Measurements from ENCODE around the gene SMIM45.
"Not testable (repeated sequence)": the region's sequence is repeated elsewhere in the genome, so short reads cannot be mapped to it uniquely, and the experiment has no call there.

SMIM45 gene

GRCh38 chr22:41935015-41935351, 17.0 kb upstream of the SMIM45 start:
- DNase-seq: no peak

DNA sequence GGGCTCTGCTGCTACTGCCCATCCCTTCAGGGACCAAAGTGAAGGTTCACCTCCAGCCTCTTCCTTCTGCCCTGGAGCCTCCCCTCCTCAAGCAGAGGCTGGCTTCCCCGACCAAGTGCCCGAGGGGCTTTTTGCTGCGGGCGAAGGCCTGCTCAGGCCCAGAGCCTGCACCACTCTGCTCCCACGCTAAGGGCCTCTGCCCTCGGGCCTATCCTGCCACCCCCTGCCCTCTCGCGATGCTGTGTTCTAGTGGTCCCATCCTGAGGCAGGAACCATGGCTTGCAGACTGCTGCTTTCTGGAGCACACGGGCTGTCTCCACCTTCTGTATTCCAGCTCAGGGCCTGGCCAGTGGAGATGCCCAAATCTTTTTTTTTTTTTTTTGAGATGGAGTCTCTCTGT, 16.4 kb upstream of the SMIM45 start:
- DNase-seq: no peak

- DNase-seq: no peak
These were observed 15.1 kb upstream of the SMIM45 start for GRCh38 chr22:41936894-41937169.

- DNase-seq: no peak
These were observed 11.7 kb upstream of the SMIM45 start for GRCh38 chr22:41939981-41940831.

GRCh38 chr22:41940832-41941765, 10.9 kb upstream of the SMIM45 start:
- peak; percentile 37 to 74 for DNase-seq

- DNase-seq: no peak
These were observed 8.2 kb upstream of the SMIM45 start for GRCh38 chr22:41943661-41944209.

- DNase-seq: peak; percentile 80 to 82
These were observed 5.1 kb upstream of the SMIM45 start, which contains the start of gene CENPM for GRCh38 chr22:41946629-41947423. TSS of gene CENPM (minus strand) at chr22:41947152. CDS start at chr22:41947076, 76 bp downstream.

DNA sequence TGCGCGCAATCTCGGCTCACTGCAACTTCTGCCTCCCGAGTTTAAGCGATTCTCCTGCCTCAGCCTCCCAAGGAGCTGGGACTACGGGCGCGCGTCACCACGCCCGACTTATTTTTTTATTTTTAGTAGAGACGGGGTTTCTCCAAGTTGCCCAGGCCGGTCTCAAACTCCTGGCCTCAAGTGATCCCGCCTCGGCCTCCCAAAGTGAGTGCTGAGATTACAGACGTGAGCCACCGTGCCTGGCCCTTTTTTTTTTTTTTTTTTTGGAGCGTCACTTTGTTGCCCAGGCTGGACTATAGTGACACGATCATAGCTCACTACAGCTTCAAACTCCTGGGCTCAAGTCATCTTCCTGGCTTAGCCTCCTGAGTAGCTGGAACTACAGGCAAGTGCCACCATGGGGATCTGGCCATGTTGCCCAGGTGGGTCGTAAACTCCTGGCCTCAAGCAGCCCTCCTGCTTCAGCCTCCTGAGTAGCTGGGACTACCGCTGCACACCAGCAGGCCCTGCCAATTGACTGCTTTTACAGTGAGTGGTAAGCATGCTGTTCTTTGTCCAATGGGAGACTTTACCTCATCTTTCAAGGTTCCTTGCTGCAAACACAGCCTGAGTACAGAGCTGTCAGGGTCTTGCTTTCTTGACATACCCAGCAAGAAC, 4.4 kb upstream of the SMIM45 start:
- no peak for DNase-seq

- no peak for DNase-seq
These were observed 3.8 kb upstream of the SMIM45 start for GRCh38 chr22:41948142-41948541.

- not testable (repeated sequence) for DNase-seq
These were observed 3.0 kb upstream of the SMIM45 start for GRCh38 chr22:41948928-41949296.

DNA sequence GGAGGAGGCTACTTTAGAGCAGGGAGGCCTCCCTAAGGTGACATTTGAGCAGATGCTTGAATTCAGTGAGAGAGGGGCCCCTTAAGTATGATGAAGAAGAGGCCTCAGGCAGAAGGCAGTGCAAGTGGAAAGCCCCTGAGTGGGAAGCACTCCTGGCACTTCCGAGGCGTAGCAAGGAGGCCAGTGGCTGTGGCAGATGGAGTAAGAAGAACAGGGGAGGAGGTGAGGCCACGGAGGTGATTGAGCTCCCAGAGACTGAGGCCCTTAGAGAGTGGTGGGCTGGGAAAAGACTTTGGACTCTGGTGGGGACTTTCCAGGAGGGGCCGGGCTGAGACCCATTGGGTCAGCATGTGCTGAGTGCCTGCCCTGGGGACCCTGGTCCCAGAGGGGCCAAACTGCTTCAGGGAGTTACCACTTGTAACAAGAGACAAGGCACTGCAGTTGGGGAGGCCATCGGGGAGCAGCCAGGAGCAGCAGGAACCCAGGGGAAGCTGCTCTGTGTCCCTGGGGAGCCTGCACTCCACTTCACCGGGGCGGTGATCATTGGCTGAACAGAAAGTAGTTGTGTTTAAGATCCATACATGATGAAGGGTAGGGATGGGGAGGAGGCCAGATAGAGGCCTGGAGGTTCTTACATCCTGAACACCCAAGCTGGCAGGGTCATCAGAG, 2.5 kb upstream of the SMIM45 start:
- DNase-seq: no peak

DNA sequence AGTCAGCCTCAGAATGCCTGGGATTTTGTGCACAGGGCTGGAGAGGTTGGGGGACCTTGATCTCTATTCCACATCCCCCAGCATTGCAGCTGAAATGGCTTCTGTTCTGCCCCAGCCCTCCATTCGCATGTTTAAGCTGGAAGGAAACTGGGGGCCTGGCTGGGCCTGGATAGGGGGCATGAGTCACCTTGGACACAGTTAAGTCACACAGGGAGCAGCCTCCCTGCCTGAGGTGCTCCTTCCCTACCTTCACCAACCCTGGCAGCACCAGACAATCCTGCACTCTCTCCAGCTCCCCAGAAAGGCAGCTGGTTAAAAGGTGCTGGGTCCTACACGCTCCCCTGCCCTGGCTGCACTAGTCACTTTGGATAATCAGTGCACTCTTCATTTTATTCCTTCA, 763 bp downstream of the SMIM45 start:
- no peak for DNase-seq

GRCh38 chr22:41957941-41958556, 6.1 kb downstream of the SMIM45 start:
- no peak for DNase-seq

- no peak for DNase-seq
These were observed 11.6 kb downstream of the SMIM45 start for GRCh38 chr22:41963453-41964111.

GRCh38 chr22:41964112-41964491, 12.2 kb downstream of the SMIM45 start:
- no peak for DNase-seq

- DNase-seq: no peak
These were observed 14.3 kb downstream of the SMIM45 start for GRCh38 chr22:41966225-41966606.

GRCh38 chr22:41966607-41967240, 14.8 kb downstream of the SMIM45 start:
- peak; percentile 11 to 83 for DNase-seq

DNA sequence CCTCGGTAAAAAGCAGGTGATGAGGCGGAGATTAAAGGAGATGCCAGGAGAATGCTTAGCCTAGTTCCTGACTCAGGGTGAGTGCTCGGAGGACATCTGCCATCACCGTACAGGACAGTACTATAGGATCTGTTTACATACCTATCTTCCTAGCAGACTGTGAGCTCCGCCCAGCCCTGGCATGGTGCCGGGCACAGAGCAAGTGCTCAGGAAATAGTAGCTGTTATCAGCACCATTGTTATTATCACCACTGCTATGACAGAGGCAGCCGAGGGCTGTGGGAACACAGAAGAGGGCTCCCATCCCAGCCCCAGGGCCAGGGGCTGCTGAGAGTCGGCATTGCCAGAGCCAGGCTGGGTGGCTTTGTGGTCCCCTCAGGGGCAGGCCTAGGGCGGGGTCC, 16.7 kb downstream of the SMIM45 start:
- no peak for DNase-seq

- no peak for DNase-seq
These were observed 17.2 kb downstream of the SMIM45 start, which contains the start of gene SEPTIN3 for GRCh38 chr22:41969110-41969646. TSS of gene SEPTIN3 (plus strand) at chr22:41969443. CDS start at chr22:41971493, 2,050 bp downstream.

DNA sequence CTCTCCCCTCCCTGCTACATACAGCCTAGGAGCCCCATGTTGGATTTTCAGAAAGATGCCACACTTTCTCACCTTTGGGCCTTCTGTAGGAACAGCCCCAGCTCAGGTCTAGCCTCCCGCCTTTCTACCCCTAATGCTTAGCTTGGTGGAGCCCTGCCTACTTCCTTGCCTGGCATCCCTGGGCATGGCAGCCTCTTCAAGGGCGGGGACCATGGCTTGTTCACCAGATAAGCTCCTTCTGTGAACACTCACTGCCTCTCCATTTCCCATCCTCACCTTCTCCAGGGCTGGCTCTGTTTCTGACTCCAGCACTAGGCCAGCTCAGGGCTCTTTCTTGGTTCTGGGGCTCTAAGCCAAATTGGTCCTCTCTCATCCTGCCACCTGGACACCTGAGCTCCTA, 18.7 kb downstream of the SMIM45 start:
- DNase-seq: no peak

All from bone marrow (tissue), 2 donors.